GM23248 (cell line): ENCODE data around the gene SH3RF3. TPM values are rescaled to one million over a fixed set of nuclear protein-coding genes. Genes with fewer than 3 reads are reported as not detected.

Source experiments
- DNase-seq: peaks from one replicate; pipeline ENCODE4 v3.0.0-alpha.2; 2015
- H2AFZ ChIP-seq: fragments of 200-600 bp; sonication (generic); 2 replicates; pipeline ENCODE4 v1.6.1; 2016; ENCODE audit warnings: antibody characterized with exemption
- H3F3A ChIP-seq: fragments of 200-600 bp; sonication (generic); 2 replicates; pipeline ENCODE4 v1.6.1; 2016; ENCODE audit warnings: mild to moderate bottlenecking, antibody characterized with exemption, mixed run types; ENCODE audit not compliant: insufficient read depth
- H3K27ac ChIP-seq: fragments of 200-600 bp; sonication (generic); 2 replicates; pipeline ENCODE4 v1.5.1; 2016; ENCODE audit warnings: mild to moderate bottlenecking
- H3K27me3 ChIP-seq: fragments of 200-600 bp; sonication (generic); replicated peaks from 2 replicates; pipeline ENCODE4 v1.6.1; 2016; ENCODE audit warnings: mild to moderate bottlenecking; ENCODE audit not compliant: insufficient read depth
- H3K36me3 ChIP-seq: fragments of 200-600 bp; sonication (generic); 2 replicates; pipeline ENCODE4 v1.6.1; 2016; ENCODE audit warnings: low read depth, mild to moderate bottlenecking
- H3K4me1 ChIP-seq: fragments of 200-600 bp; sonication (generic); 2 replicates; pipeline ENCODE4 v1.6.1; 2016; ENCODE audit warnings: mild to moderate bottlenecking; ENCODE audit not compliant: insufficient read depth
- H3K4me2 ChIP-seq: fragments of 200-600 bp; sonication (generic); one replicate; pipeline ENCODE4 v1.6.1; 2016; ENCODE audit warnings: mild to moderate bottlenecking; ENCODE audit not compliant: unreplicated experiment
- H3K4me3 ChIP-seq: fragments of 200-600 bp; sonication (generic); 2 replicates; pipeline ENCODE4 v1.5.1; 2016; ENCODE audit warnings: mild to moderate bottlenecking
- H3K79me2 ChIP-seq: fragments of 200-600 bp; sonication (generic); 2 replicates; pipeline ENCODE4 v1.6.1; 2016; ENCODE audit warnings: mild to moderate bottlenecking; ENCODE audit not compliant: insufficient read depth
- H3K9ac ChIP-seq: fragments of 200-600 bp; sonication (generic); 2 replicates; pipeline ENCODE4 v1.6.1; 2016; ENCODE audit warnings: mild to moderate bottlenecking
- H3K9me2 ChIP-seq: fragments of 200-600 bp; sonication (generic); 2 replicates; pipeline ENCODE4 v1.6.1; 2016; ENCODE audit warnings: mixed run types, mild to moderate bottlenecking, moderate library complexity; ENCODE audit not compliant: insufficient read depth
- H3K9me3 ChIP-seq: fragments of 200-600 bp; sonication (generic); one replicate; pipeline ENCODE4 v1.6.1; 2017; ENCODE audit warnings: low read depth
- H4K20me1 ChIP-seq: fragments of 200-600 bp; sonication (generic); 2 replicates; pipeline ENCODE4 v1.6.0; 2016; ENCODE audit not compliant: insufficient read depth
- EZH2 ChIP-seq: fragments of 200-600 bp; sonication (generic); IDR thresholded peaks from 2 replicates; pipeline ENCODE4 v1.6.1; 2018; ENCODE audit warnings: antibody characterized with exemption, mild to moderate bottlenecking; ENCODE audit not compliant: insufficient read depth, poor library complexity, severe bottlenecking
- EZH2phosphoT487 ChIP-seq: fragments of 200-600 bp; sonication (generic); IDR thresholded peaks from 2 replicates; pipeline ENCODE4 v1.6.1; 2018; ENCODE audit warnings: antibody characterized with exemption, moderate library complexity, mild to moderate bottlenecking, low read depth; ENCODE audit not compliant: insufficient read depth
- WGBS, 2 experiments: methylation state at CpG; one replicate each; pipeline ENCODE4 v1.1.6; 2015 to 2017; ENCODE audit warnings: low lambda C conversion rate in 2 of 2, low coverage in 1 of 2; ENCODE audit errors: missing lambda C conversion rate in 2 of 2; 5-methylcytosine and 5-hydroxymethylcytosine counted together
- in situ Hi-C: fragments of 300-500 bp; cut with MboI; formaldehyde crosslinking; loops from 2 replicates; pipeline ENCODE4 v1.15.0; 2020
- polyA plus RNA-seq: library from polyadenylated mRNA; unstranded; fragments of >200 nt; fragmentation: Nextera tagmentation; extraction: Ambion mirVana; gene quantifications from 2 replicates; pipeline ENCODE4 v1.2.1, GENCODE V29; 2016
- total RNA-seq: library from RNA; depleted of rRNA; stranded (reverse); fragments of >200 nt; shearing (Covaris generic); gene quantifications from 2 replicates; pipeline ENCODE4 v1.2.3, GENCODE V29; 2014

The SH3RF3 gene
- total and polyA plus RNA-seq, 2 experiments from 2014 or later: 1.5 to 5.2 TPM

- TF ChIP-seq EZH2 (no peak), EZH2phosphoT487 (no peak)
- no peaks in the 10 kb centered on the region for H3K9me3 ChIP-seq
- no peak overlapping the region for H3K9ac ChIP-seq
- H3F3A ChIP-seq: 0 out of 2 replicates have a peak, but pooled peaks cover 5% of the 10 kb centered on the region
- H3K27me3 ChIP-seq: no peaks in the 10 kb centered on the region
- H4K20me1 ChIP-seq: no peaks in the 10 kb centered on the region
- H3K79me2 ChIP-seq: no peaks in the 10 kb centered on the region
- no peak for DNase-seq
- H3K4me3 ChIP-seq: no peak overlapping the region
- 96 to 99% methylated on average over 6 of the region's 6 CpGs for WGBS, 2 experiments
- in situ Hi-C loops: no loop called here
- peaks cover 11% of the 10 kb centered on the region for H3K4me1 ChIP-seq
- H3K36me3 ChIP-seq: no peaks in the 10 kb centered on the region
- H2AFZ ChIP-seq: no peak overlapping the region
- H3K27ac ChIP-seq: no peak overlapping the region
- H3K9me2 ChIP-seq: no peaks in the 10 kb centered on the region
- H3K4me2 ChIP-seq: no peak overlapping the region
These were observed 322.7 kb downstream of the SH3RF3 start for GRCh38 chr2:109451671-109452070.

- Histone ChIP-seq H3K79me2 (no peaks in the 10 kb centered on the region), H2AFZ (no peak overlapping the region), H3K9ac (no peak overlapping the region), H3K36me3 (no peaks in the 10 kb centered on the region), H3K27ac (no peak overlapping the region), H3K4me3 (no peak overlapping the region), H3K4me2 (no peak overlapping the region), H3K4me1 (peaks cover 5% of the 10 kb centered on the region; the same call in 1 of the 2 replicates), H3K9me3 (no peaks in the 10 kb centered on the region), H4K20me1 (no peaks in the 10 kb centered on the region), H3K27me3 (no peaks in the 10 kb centered on the region), H3F3A (0 out of 2 replicates have a peak, but pooled peaks cover 1% of the 10 kb centered on the region), H3K9me2 (no peaks in the 10 kb centered on the region)
- WGBS, 2 experiments: 96% methylated on average over 12 to 17 of the region's 17 CpGs
- in situ Hi-C loops: no loop called here
- TF ChIP-seq EZH2phosphoT487: no peak
- TF ChIP-seq EZH2: no peak
- DNase-seq: no peak
These were observed 323.6 kb downstream of the SH3RF3 start for GRCh38 chr2:109452318-109453305.

- H3K4me2 ChIP-seq: no peak overlapping the region
- DNase-seq: no peak
These were observed 324.5 kb downstream of the SH3RF3 start for GRCh38 chr2:109453371-109453995.

GRCh38 chr2:109454304-109454703 is 325.3 kb downstream of the SH3RF3 start:
- 93 to 94% methylated on average over 6 of the region's 6 CpGs for WGBS, 2 experiments
- TF ChIP-seq EZH2 (no peak), EZH2phosphoT487 (no peak)
- H3F3A ChIP-seq: no peaks in the 10 kb centered on the region
- no peaks in the 10 kb centered on the region for H3K4me1 ChIP-seq
- H3K4me3 ChIP-seq: no peak overlapping the region
- no peak for DNase-seq
- H3K9me2 ChIP-seq: no peaks in the 10 kb centered on the region
- in situ Hi-C loops: no loop called here
- H3K27ac ChIP-seq: no peak overlapping the region
- H3K27me3 ChIP-seq: no peaks in the 10 kb centered on the region
- H2AFZ ChIP-seq: no peak overlapping the region
- no peaks in the 10 kb centered on the region for H4K20me1 ChIP-seq
- H3K36me3 ChIP-seq: no peaks in the 10 kb centered on the region
- H3K9ac ChIP-seq: no peak overlapping the region
- H3K79me2 ChIP-seq: no peaks in the 10 kb centered on the region
- H3K4me2 ChIP-seq: no peak overlapping the region
- no peaks in the 10 kb centered on the region for H3K9me3 ChIP-seq

More at GRCh38 chr2:109453371-109453995, 324.5 kb downstream of the SH3RF3 start:
- Histone ChIP-seq H3K27ac (no peak overlapping the region), H3K79me2 (no peaks in the 10 kb centered on the region), H4K20me1 (no peaks in the 10 kb centered on the region), H3K4me3 (no peak overlapping the region), H3K9ac (no peak overlapping the region), H2AFZ (no peak overlapping the region), H3K9me3 (no peaks in the 10 kb centered on the region), H3F3A (no peaks in the 10 kb centered on the region), H3K36me3 (no peaks in the 10 kb centered on the region), H3K9me2 (no peaks in the 10 kb centered on the region), H3K27me3 (no peaks in the 10 kb centered on the region), H3K4me1 (no peaks in the 10 kb centered on the region)
- in situ Hi-C loops: no loop called here
- TF ChIP-seq EZH2 (no peak), EZH2phosphoT487 (no peak)
- WGBS, 2 experiments: 92 to 93% methylated on average over 15 of the region's 15 CpGs
